ENCODE results near the gene NCKAP5. TPM values are rescaled to one million over a fixed set of nuclear protein-coding genes. Genes with fewer than 3 reads are reported as not detected.
A peak's percentile ranks its signal among the peaks of the same experiment; 100 is the strongest.

Gene NCKAP5
- total and polyA plus RNA-seq, 9 of the 15 experiments (the other 6 are each of a cell fraction or from before 2014, with no cell fraction given) = not detected

DNA sequence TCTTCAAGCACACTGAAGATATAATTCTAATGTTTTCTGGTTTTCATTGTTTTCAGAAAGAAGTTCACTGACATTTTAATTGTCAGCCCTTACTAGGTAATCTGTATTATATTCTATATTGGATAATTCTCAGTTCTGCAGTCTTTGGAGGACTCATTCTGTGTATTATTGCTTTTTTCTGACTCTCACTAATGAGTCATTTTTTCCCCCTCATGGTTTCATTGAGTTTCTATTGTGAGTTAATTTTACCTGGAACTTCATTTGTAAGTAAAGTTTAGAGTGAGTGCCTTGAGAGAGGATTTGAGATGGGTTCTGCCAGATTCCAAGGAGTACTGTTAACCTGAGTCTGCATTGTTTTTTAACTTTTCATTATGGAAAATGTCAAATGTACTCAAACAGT lies 807.9 kb downstream of the NCKAP5 start:
- no peak overlapping the region for H3K9ac ChIP-seq (ENCODE audit: insufficient read depth in 1 of 2, low read depth in 2 of 2, low read length in 2 of 2)
- no peak for FAIRE-seq
- no peak overlapping the region for H3K27ac ChIP-seq (ENCODE audit: extremely low read depth, low read depth, low read length)
- POLR2A ChIA-PET = no interaction called here
- H2AFZ ChIP-seq (ENCODE audit: low read depth, low read length) = no peak overlapping the region
- no peaks in the 10 kb centered on the region for H3K27me3 ChIP-seq (ENCODE audit: control insufficient read depth in 2 of 2, insufficient read depth in 2 of 2, low read length in 2 of 2)
- DNase-seq (ENCODE audit: extremely low read depth in 1 of 4, low spot score in 3 of 4) = no peak
- no TSS peak for BruUV-seq (replicated peaks)
- intact Hi-C loops (cut with micrococcal nuclease) (no loop called here), in situ Hi-C loops (cut with MboI) (no loop called here)
- no peaks in the 10 kb centered on the region for H3K9me3 ChIP-seq (replicated peaks; ENCODE audit: control insufficient read depth, insufficient read depth, low read depth, low read length)
- no peaks in the 10 kb centered on the region for H3K36me3 ChIP-seq (ENCODE audit: control insufficient read depth, insufficient read depth, low read length)
- H3K4me3 ChIP-seq = no peak overlapping the region
- no peak for TF ChIP-seq ZEB2 (IDR thresholded peaks at IDR 0.05)
- TF ChIP-seq MAZ (CRISPR knock-in tag; conservative IDR thresholded peaks at IDR 0.05 in 1 of 2, IDR thresholded peaks at IDR 0.05 in 1 of 2) = no peak
- TF ChIP-seq FOXA1 (IDR thresholded peaks at IDR 0.05; ENCODE audit: borderline replicate concordance) = no peak
- CTCF ChIA-PET (ENCODE audit: low intra/inter-chr PET ratio) = no interaction called here
- no peak for ATAC-seq
- no peaks in the 10 kb centered on the region for H4K20me1 ChIP-seq (replicated peaks; ENCODE audit: control insufficient read depth, insufficient read depth, low read length)
- no peaks in the 10 kb centered on the region for H3K4me1 ChIP-seq (replicated peaks in 1 of 2; ENCODE audit: control insufficient read depth in 2 of 2, insufficient read depth in 2 of 2, low read length in 2 of 2)
- H3K4me2 ChIP-seq (ENCODE audit: insufficient read depth, low read length) = no peak overlapping the region
- H3K79me2 ChIP-seq (ENCODE audit: control insufficient read depth, insufficient read depth, low read length) = no peaks in the 10 kb centered on the region
- H3K9me1 ChIP-seq (ENCODE audit: control insufficient read depth, insufficient read depth, low read length) = peaks cover 2% of the 10 kb centered on the region

DNA sequence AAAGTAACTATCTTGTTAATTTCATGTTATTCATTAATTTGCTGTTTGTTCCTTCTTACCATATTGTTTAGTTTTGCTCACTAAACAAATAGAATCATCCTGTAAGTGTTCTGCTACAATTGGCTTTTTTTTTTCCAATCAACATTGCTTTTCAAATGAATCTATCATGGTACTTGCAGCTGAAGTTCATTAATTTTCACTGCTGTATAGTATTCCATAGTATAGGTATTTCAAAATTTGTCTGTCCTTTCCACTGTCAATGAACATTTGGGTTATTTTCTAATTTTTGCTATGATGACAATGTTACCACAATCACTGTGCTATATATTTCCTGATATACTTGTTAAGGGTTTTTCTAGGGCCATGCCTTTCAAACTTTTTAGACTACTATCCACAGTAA lies 809.3 kb downstream of the NCKAP5 start:
- intact Hi-C loops (cut with micrococcal nuclease) (no loop called here), in situ Hi-C loops (cut with MboI) (no loop called here)
- FAIRE-seq = no peak
- H3K27me3 ChIP-seq (ENCODE audit: control insufficient read depth in 2 of 2, insufficient read depth in 2 of 2, low read length in 2 of 2) = no peaks in the 10 kb centered on the region
- H3K4me1 ChIP-seq (replicated peaks in 1 of 2; ENCODE audit: control insufficient read depth in 2 of 2, insufficient read depth in 2 of 2, low read length in 2 of 2) = no peaks in the 10 kb centered on the region
- ChIA-PET CTCF (ENCODE audit: low intra/inter-chr PET ratio) (no interaction called here), POLR2A (interaction anchor here (0.7 kb wide), 1 partner anchor 27 kb away, joined by 3 read pairs; no protein-coding TSS in a partner anchor)
- no peak overlapping the region for H3K27ac ChIP-seq (ENCODE audit: extremely low read depth, low read depth, low read length)
- no peak for TF ChIP-seq MAFF (IDR thresholded peaks at IDR 0.05; ENCODE audit: low read length)
- no peak for TF ChIP-seq ZNF197 (CRISPR knock-in tag; IDR thresholded peaks at IDR 0.05; ENCODE audit: low read depth)
- no peak for TF ChIP-seq ZFP30 (CRISPR knock-in tag; IDR thresholded peaks at IDR 0.05; ENCODE audit: borderline replicate concordance)
- TF ChIP-seq ZEB2 (IDR thresholded peaks at IDR 0.05) = no peak
- TF ChIP-seq, protein P1, sequence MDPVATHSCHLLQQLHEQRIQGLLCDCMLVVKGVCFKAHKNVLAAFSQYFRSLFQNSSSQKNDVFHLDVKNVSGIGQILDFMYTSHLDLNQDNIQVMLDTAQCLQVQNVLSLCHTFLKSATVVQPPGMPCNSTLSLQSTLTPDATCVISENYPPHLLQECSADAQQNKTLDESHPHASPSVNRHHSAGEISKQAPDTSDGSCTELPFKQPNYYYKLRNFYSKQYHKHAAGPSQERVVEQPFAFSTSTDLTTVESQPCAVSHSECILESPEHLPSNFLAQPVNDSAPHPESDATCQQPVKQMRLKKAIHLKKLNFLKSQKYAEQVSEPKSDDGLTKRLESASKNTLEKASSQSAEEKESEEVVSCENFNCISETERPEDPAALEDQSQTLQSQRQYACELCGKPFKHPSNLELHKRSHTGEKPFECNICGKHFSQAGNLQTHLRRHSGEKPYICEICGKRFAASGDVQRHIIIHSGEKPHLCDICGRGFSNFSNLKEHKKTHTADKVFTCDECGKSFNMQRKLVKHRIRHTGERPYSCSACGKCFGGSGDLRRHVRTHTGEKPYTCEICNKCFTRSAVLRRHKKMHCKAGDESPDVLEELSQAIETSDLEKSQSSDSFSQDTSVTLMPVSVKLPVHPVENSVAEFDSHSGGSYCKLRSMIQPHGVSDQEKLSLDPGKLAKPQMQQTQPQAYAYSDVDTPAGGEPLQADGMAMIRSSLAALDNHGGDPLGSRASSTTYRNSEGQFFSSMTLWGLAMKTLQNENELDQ (CRISPR knock-in tag; IDR thresholded peaks at IDR 0.05; ENCODE audit: borderline replicate concordance) = no peak
- peak; percentile 17 for TF ChIP-seq RBM25 (IDR thresholded peaks at IDR 0.05; ENCODE audit: low read depth, low read length, severe bottlenecking)
- TF ChIP-seq XRCC4 (IDR thresholded peaks at IDR 0.05; ENCODE audit: extremely low read depth, insufficient read depth, insufficient read length) = no peak
- no peak for TF ChIP-seq POLR2AphosphoS2 (IDR thresholded peaks at IDR 0.05; ENCODE audit: low read length)
- no peak for DNase-seq (ENCODE audit: extremely low read depth in 1 of 4, low spot score in 3 of 4)
- H3K9me1 ChIP-seq (ENCODE audit: control insufficient read depth, insufficient read depth, low read length) = peaks cover 2% of the 10 kb centered on the region
- H3K36me3 ChIP-seq (ENCODE audit: control insufficient read depth, insufficient read depth, low read length) = no peaks in the 10 kb centered on the region
- H2AFZ ChIP-seq (ENCODE audit: low read depth, low read length) = no peak overlapping the region
- no peaks in the 10 kb centered on the region for H3K79me2 ChIP-seq (ENCODE audit: control insufficient read depth, insufficient read depth, low read length)
- no peak overlapping the region for H3K4me3 ChIP-seq
- no peaks in the 10 kb centered on the region for H3K9me3 ChIP-seq (replicated peaks; ENCODE audit: control insufficient read depth, insufficient read depth, low read depth, low read length)
- ATAC-seq = no peak
- H4K20me1 ChIP-seq (replicated peaks; ENCODE audit: control insufficient read depth, insufficient read depth, low read length) = no peaks in the 10 kb centered on the region
- H3K9ac ChIP-seq (ENCODE audit: insufficient read depth in 1 of 2, low read depth in 2 of 2, low read length in 2 of 2) = no peak overlapping the region
- BruUV-seq (replicated peaks) = no TSS peak
- H3K4me2 ChIP-seq (ENCODE audit: insufficient read depth, low read length) = no peak overlapping the region

All from K562 (cell line).